Parathyroid adenoma (tissue), 2 donors: ENCODE data around the gene LSAMP.

Experiments
- H2AFZ ChIP-seq: fragments of 300-600 bp; sonication (generic); one replicate; pipeline ENCODE4 v1.7.0; 2017; ENCODE audit warnings: antibody characterized with exemption, mild to moderate bottlenecking
- H3K27ac ChIP-seq: fragments of 300-600 bp; sonication (generic); one replicate; pipeline ENCODE4 v1.7.0; 2017
- H3K27me3 ChIP-seq: fragments of 300-600 bp; sonication (generic); one replicate; pipeline ENCODE4 v1.7.0; 2017; ENCODE audit warnings: low read length; ENCODE audit not compliant: control insufficient read depth, insufficient read depth
- H3K36me3 ChIP-seq: fragments of 300-600 bp; sonication (generic); one replicate; pipeline ENCODE4 v1.7.0; 2017; ENCODE audit warnings: low read length; ENCODE audit not compliant: control insufficient read depth, insufficient read depth
- H3K4me1 ChIP-seq: fragments of 300-600 bp; sonication (generic); one replicate; pipeline ENCODE4 v1.7.0; 2017; ENCODE audit warnings: control low read depth
- H3K4me2 ChIP-seq: fragments of 300-600 bp; sonication (generic); one replicate; pipeline ENCODE4 v1.7.0; 2017; ENCODE audit warnings: low read length
- H3K4me3 ChIP-seq: fragments of 300-600 bp; sonication (generic); one replicate; pipeline ENCODE4 v1.7.0; 2017; ENCODE audit warnings: low read depth, low read length
- H3K79me2 ChIP-seq: fragments of 300-600 bp; sonication (generic); one replicate; pipeline ENCODE4 v1.7.0; 2017; ENCODE audit warnings: control low read depth
- H3K9ac ChIP-seq: fragments of 300-600 bp; sonication (generic); one replicate; pipeline ENCODE4 v1.7.0; 2017; ENCODE audit warnings: mild to moderate bottlenecking
- H3K9me3 ChIP-seq: fragments of 300-600 bp; sonication (generic); one replicate; pipeline ENCODE4 v1.7.0; 2017; ENCODE audit warnings: low read length; ENCODE audit not compliant: control insufficient read depth
- TF ChIP-seq, protein P1 (sequence below): fragments of 300-600 bp; sonication (generic); IDR thresholded peaks from one replicate; pipeline ENCODE4 v1.7.0; 2017; ENCODE audit warnings: antibody characterized with exemption, mild to moderate bottlenecking
- donor health status: primary hyperparathyroidism.

LSAMP gene

GRCh38 chr3:116444819-116445310, 422 bp downstream of the LSAMP start:
- no peak overlapping the region for H3K9ac ChIP-seq
- H2AFZ ChIP-seq: peak overlapping the region; percentile 51
- no peaks in the 10 kb centered on the region for H3K4me1 ChIP-seq
- no peaks in the 10 kb centered on the region for H3K27me3 ChIP-seq
- H3K36me3 ChIP-seq: no peaks in the 10 kb centered on the region
- H3K27ac ChIP-seq: no peak overlapping the region
- TF ChIP-seq, protein P1, sequence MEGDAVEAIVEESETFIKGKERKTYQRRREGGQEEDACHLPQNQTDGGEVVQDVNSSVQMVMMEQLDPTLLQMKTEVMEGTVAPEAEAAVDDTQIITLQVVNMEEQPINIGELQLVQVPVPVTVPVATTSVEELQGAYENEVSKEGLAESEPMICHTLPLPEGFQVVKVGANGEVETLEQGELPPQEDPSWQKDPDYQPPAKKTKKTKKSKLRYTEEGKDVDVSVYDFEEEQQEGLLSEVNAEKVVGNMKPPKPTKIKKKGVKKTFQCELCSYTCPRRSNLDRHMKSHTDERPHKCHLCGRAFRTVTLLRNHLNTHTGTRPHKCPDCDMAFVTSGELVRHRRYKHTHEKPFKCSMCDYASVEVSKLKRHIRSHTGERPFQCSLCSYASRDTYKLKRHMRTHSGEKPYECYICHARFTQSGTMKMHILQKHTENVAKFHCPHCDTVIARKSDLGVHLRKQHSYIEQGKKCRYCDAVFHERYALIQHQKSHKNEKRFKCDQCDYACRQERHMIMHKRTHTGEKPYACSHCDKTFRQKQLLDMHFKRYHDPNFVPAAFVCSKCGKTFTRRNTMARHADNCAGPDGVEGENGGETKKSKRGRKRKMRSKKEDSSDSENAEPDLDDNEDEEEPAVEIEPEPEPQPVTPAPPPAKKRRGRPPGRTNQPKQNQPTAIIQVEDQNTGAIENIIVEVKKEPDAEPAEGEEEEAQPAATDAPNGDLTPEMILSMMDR: no peak
- peak overlapping the region; percentile 54 for H3K4me2 ChIP-seq
- H3K79me2 ChIP-seq: no peaks in the 10 kb centered on the region
- no peak overlapping the region for H3K4me3 ChIP-seq
- no peaks in the 10 kb centered on the region for H3K9me3 ChIP-seq

GRCh38 chr3:116444115-116444747, 1.1 kb downstream of the LSAMP start:
- Histone ChIP-seq H3K4me1 (no peaks in the 10 kb centered on the region), H3K79me2 (no peaks in the 10 kb centered on the region), H3K27me3 (no peaks in the 10 kb centered on the region), H3K9me3 (no peaks in the 10 kb centered on the region), H3K4me3 (no peak overlapping the region), H3K36me3 (no peaks in the 10 kb centered on the region), H2AFZ (peak overlapping the region; percentile 51), H3K9ac (no peak overlapping the region), H3K4me2 (no peak overlapping the region), H3K27ac (no peak overlapping the region)
- TF ChIP-seq, protein P1: no peak

- Histone ChIP-seq H2AFZ (peak overlapping the region; percentile 43), H3K9me3 (no peaks in the 10 kb centered on the region), H3K4me3 (no peak overlapping the region), H3K27me3 (no peaks in the 10 kb centered on the region), H3K4me1 (no peaks in the 10 kb centered on the region), H3K27ac (no peak overlapping the region), H3K79me2 (no peaks in the 10 kb centered on the region), H3K9ac (no peak overlapping the region), H3K4me2 (no peak overlapping the region), H3K36me3 (no peaks in the 10 kb centered on the region)
- TF ChIP-seq, protein P1: no peak
Observed at GRCh38 chr3:116443191-116443661, 2.1 kb downstream of the LSAMP start.

GRCh38 chr3:116442331-116443021, 2.8 kb downstream of the LSAMP start:
- H3K4me3 ChIP-seq: no peak overlapping the region

More at GRCh38 chr3:116442331-116443021, 2.8 kb downstream of the LSAMP start:
- Histone ChIP-seq H3K9ac (no peak overlapping the region), H3K27ac (no peak overlapping the region), H3K79me2 (no peaks in the 10 kb centered on the region), H3K27me3 (no peaks in the 10 kb centered on the region), H3K9me3 (no peaks in the 10 kb centered on the region), H3K36me3 (no peaks in the 10 kb centered on the region), H3K4me1 (no peaks in the 10 kb centered on the region), H2AFZ (no peak overlapping the region), H3K4me2 (no peak overlapping the region)
- TF ChIP-seq, protein P1: no peak
